Trophoblast cell (in vitro differentiated cells and primary cell): ENCODE results near the gene WBP11.
A peak's percentile ranks its signal among the peaks of the same experiment; 100 is the strongest.

Source experiments
- DNase-seq, 2 donors: peaks; one replicate each; pipeline ENCODE4 v3.0.0-alpha.2; 2016
- H2AFZ ChIP-seq: 2 replicates; pipeline ENCODE4 v1.6.1; 2013; ENCODE audit warnings: low read length, moderate library complexity, mild to moderate bottlenecking; ENCODE audit not compliant: insufficient read depth, poor library complexity
- H2AK5ac ChIP-seq: 2 replicates; pipeline ENCODE4 v1.6.1; 2013; ENCODE audit warnings: mild to moderate bottlenecking, low read length
- H2BK120ac ChIP-seq: 2 replicates; pipeline ENCODE4 v1.6.1; 2013; ENCODE audit warnings: low read length, mild to moderate bottlenecking, moderate library complexity; ENCODE audit not compliant: insufficient read depth, poor library complexity
- H2BK12ac ChIP-seq: 2 replicates; pipeline ENCODE4 v1.6.1; 2013; ENCODE audit warnings: mild to moderate bottlenecking, low read length, moderate library complexity
- H2BK5ac ChIP-seq: 2 replicates; pipeline ENCODE4 v1.6.1; 2013; ENCODE audit warnings: low read length, low read depth, moderate library complexity, mild to moderate bottlenecking; ENCODE audit not compliant: poor library complexity
- H3K14ac ChIP-seq: 2 replicates; pipeline ENCODE4 v1.6.1; 2013; ENCODE audit warnings: mild to moderate bottlenecking, low read length
- H3K18ac ChIP-seq: 2 replicates; pipeline ENCODE4 v1.6.1; 2013; ENCODE audit warnings: mild to moderate bottlenecking, low read length
- H3K23ac ChIP-seq: 2 replicates; pipeline ENCODE4 v1.6.1; 2013; ENCODE audit warnings: low read length
- H3K27ac ChIP-seq: 2 replicates; pipeline ENCODE4 v1.5.1; 2013; ENCODE audit warnings: low read depth, mild to moderate bottlenecking, inconsistent platforms, low read length, moderate library complexity
- H3K27me3 ChIP-seq: 2 replicates; pipeline ENCODE4 v1.6.1; 2013; ENCODE audit warnings: inconsistent platforms, mild to moderate bottlenecking, low read length, moderate library complexity; ENCODE audit not compliant: insufficient read depth
- H3K36me3 ChIP-seq, 2 experiments: 1 replicate in 1 of 2; 2 replicates in 1 of 2; pipeline ENCODE4 v1.6.1; 2013; ENCODE audit warnings: low read length in 2 of 2, mild to moderate bottlenecking in 2 of 2, moderate library complexity in 1 of 2; ENCODE audit not compliant: insufficient read depth in 2 of 2, control insufficient read depth in 1 of 2
- H3K4ac ChIP-seq: 2 replicates; pipeline ENCODE4 v1.6.1; 2013; ENCODE audit warnings: low read depth, mild to moderate bottlenecking, low read length, moderate library complexity
- H3K4me1 ChIP-seq, 2 experiments: 1 replicate in 1 of 2; 2 replicates in 1 of 2; pipeline ENCODE4 v1.6.1; 2013; ENCODE audit warnings: low read length in 2 of 2, mild to moderate bottlenecking in 2 of 2, moderate library complexity in 1 of 2; ENCODE audit not compliant: insufficient read depth in 2 of 2, control insufficient read depth in 1 of 2
- H3K4me2 ChIP-seq: 2 replicates; pipeline ENCODE4 v1.6.1; 2013; ENCODE audit warnings: inconsistent platforms, mild to moderate bottlenecking, low read length, moderate library complexity
- H3K4me3 ChIP-seq: 2 replicates; pipeline ENCODE4 v1.5.1; 2013; ENCODE audit warnings: mild to moderate bottlenecking, low read depth, low read length, inconsistent platforms
- H3K79me1 ChIP-seq: one replicate; pipeline ENCODE4 v1.6.1; 2013; ENCODE audit warnings: low read length
- H3K79me2 ChIP-seq: 2 replicates; pipeline ENCODE4 v1.6.1; 2013; ENCODE audit warnings: low read length, mild to moderate bottlenecking; ENCODE audit not compliant: control insufficient read depth, insufficient read depth, poor library complexity
- H3K9ac ChIP-seq: 2 replicates; pipeline ENCODE4 v1.6.1; 2013; ENCODE audit warnings: mild to moderate bottlenecking, low read length
- H3K9me3 ChIP-seq: 2 replicates; pipeline ENCODE4 v1.6.1; 2013; ENCODE audit warnings: low read depth, mild to moderate bottlenecking, control low read depth, inconsistent platforms, low read length; ENCODE audit not compliant: insufficient read depth
- H4K12ac ChIP-seq: 2 replicates; pipeline ENCODE4 v1.6.1; 2013; ENCODE audit warnings: low read depth, mild to moderate bottlenecking, low read length, moderate library complexity
- H4K8ac ChIP-seq: 2 replicates; pipeline ENCODE4 v1.6.1; 2013; ENCODE audit warnings: low read depth, mild to moderate bottlenecking, low read length, moderate library complexity
- H4K91ac ChIP-seq: one replicate; pipeline ENCODE4 v1.6.1; 2013; ENCODE audit warnings: low read depth, mild to moderate bottlenecking, low read length, moderate library complexity
- WGBS: extraction: QIAGEN DNeasy Blood & Tissue Kit; methylation state at CpG from one replicate; pipeline ENCODE4 v1.1.7; 2013; ENCODE audit warnings: missing lambda C conversion rate; ENCODE audit not compliant: insufficient read length, insufficient coverage; ENCODE audit errors: extremely low coverage; 5-methylcytosine and 5-hydroxymethylcytosine counted together

WBP11 gene

DNA sequence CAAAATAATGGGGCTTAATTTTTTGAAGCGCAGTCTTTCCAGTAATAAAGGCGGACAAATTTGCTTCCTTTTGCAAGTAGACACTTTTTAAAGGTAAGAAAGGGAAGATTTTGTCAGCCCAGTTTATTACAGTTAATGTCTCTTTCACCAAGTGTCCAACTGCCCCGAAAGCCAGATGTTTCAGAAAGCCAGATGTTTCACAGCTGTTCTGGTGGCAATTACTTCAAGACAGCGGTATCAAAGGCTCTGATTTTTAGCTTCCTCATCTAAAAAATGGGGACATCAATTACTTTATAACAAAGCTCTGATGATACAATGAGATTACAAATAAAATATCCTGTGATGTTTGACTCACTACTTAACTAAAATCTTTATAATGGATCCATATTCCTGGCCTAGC lies 1.0 kb downstream of the WBP11 start:
- Histone ChIP-seq H3K79me1 (peaks cover 6% of the 10 kb centered on the region), H3K14ac (no peak overlapping the region), H3K4me3 (peak overlapping the region; percentile 98), H3K4me2 (peak overlapping the region; percentile 85), H2AK5ac (no peak overlapping the region), H3K27me3 (no peaks in the 10 kb centered on the region), H3K23ac (no peak overlapping the region), H3K4ac (peak overlapping the region; percentile 98), H2BK12ac (no peak overlapping the region), H3K18ac (no peak overlapping the region), H4K91ac (no peak overlapping the region), H3K4me1 (no peaks in the 10 kb centered on the region), H3K9me3 (peaks cover 2% of the 10 kb centered on the region), H3K27ac (no peak overlapping the region), H3K79me2 (peaks cover 8% of the 10 kb centered on the region), H4K12ac (no peak overlapping the region), H2AFZ (no peak overlapping the region), H3K9ac (peak overlapping the region; percentile 81), H4K8ac (no peak overlapping the region), H2BK120ac (no peak overlapping the region), H2BK5ac (no peak overlapping the region), H3K36me3 (peaks cover 0 to 9% of the 10 kb centered on the region in 2 experiments)
- DNase-seq, result no peak
- WGBS, result no CpG with 5 or more reads among the region's 4 CpGs

DNA sequence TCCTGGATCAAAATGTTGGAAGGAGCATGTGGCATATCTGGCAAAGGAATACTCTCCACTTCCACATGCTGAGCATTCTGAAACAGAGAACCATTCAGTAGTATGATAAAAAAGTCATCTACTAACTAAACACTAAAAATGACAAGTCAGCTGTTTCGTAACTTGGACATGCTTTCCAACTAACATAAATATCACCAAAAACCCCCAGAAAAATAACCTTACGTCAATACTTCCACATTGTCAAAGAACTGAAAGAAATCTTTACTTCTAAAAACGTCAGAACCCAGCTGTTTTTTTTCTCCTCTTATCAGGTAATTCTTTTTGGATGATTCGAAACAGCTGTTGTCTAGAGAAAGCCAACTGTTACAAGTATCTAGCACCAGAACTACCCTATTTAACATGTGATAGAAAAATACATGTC lies 8.2 kb downstream of the WBP11 start:
- Histone ChIP-seq H2BK5ac (no peak overlapping the region), H3K18ac (no peak overlapping the region), H2BK120ac (no peak overlapping the region), H3K9me3 (no peaks in the 10 kb centered on the region), H4K8ac (no peak overlapping the region), H3K36me3 (peaks cover 12 to 26% of the 10 kb centered on the region in 2 experiments), H3K4me2 (no peak overlapping the region), H3K27me3 (no peaks in the 10 kb centered on the region), H2AFZ (no peak overlapping the region), H3K9ac (no peak overlapping the region), H3K4me1 (no peaks in the 10 kb centered on the region), H3K4ac (no peak overlapping the region), H4K12ac (no peak overlapping the region), H3K14ac (no peak overlapping the region), H2BK12ac (no peak overlapping the region), H4K91ac (no peak overlapping the region), H3K79me1 (no peaks in the 10 kb centered on the region), H3K4me3 (no peak overlapping the region), H3K23ac (no peak overlapping the region), H2AK5ac (no peak overlapping the region), H3K79me2 (no peaks in the 10 kb centered on the region), H3K27ac (no peak overlapping the region)
- DNase-seq, result no peak
- 100% methylated on average over 1 of the region's 4 CpGs for WGBS

DNA sequence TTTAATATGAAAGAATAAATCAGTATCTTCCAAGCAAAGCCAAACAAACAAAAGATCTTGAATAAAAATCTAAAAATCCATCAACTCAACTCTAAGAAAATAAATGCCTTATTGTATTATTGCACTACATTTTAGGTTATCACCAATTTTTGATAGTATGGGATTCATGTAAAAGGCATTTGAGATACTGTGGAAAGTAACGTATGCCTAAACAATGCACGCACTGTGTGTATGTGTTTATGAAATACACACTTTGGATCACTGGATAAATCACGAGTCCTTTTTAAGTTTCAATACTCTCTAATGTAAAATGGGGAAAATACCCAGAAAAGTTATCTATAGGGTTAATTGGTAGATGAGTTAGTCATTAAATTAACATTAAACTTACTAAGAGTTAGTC lies 17.7 kb downstream of the WBP11 start:
- Histone ChIP-seq H4K8ac (no peak overlapping the region), H3K27me3 (no peaks in the 10 kb centered on the region), H2AK5ac (no peak overlapping the region), H4K12ac (no peak overlapping the region), H3K4me2 (no peak overlapping the region), H3K36me3 (peaks cover 21% of the 10 kb centered on the region in 2 experiments), H3K9ac (no peak overlapping the region), H3K4me1 (no peaks in the 10 kb centered on the region), H3K4me3 (no peak overlapping the region), H2BK120ac (no peak overlapping the region), H3K14ac (no peak overlapping the region), H3K18ac (no peak overlapping the region), H3K4ac (no peak overlapping the region), H3K79me1 (no peaks in the 10 kb centered on the region), H2AFZ (no peak overlapping the region), H3K79me2 (no peaks in the 10 kb centered on the region), H3K27ac (no peak overlapping the region), H4K91ac (no peak overlapping the region), H2BK5ac (no peak overlapping the region), H3K23ac (no peak overlapping the region), H3K9me3 (no peaks in the 10 kb centered on the region), H2BK12ac (no peak overlapping the region)
- no CpG with 5 or more reads among the region's 3 CpGs for WGBS
- no peak for DNase-seq

DNA sequence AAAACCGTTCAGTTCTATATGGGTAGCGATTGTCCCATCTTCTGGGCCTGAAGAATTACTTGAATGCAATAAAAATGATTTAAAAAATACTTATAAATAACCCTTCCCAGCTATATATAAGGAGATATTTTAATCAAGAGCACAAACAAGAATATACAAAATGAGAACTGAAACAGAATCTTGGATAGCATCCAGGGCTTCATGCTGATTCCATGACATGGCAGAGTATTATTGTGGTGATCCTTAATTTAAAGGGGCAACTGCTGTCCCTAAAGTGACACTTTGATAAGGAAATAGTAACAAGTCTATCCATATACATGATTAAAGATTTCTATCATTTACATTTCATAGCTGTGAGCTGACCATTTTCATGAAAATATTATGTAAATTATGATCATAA lies 18.8 kb downstream of the WBP11 start:
- Histone ChIP-seq H3K4ac (no peak overlapping the region), H3K27ac (no peak overlapping the region), H3K4me2 (no peak overlapping the region), H2BK120ac (no peak overlapping the region), H3K79me1 (no peaks in the 10 kb centered on the region), H4K91ac (no peak overlapping the region), H3K4me1 (no peaks in the 10 kb centered on the region), H4K8ac (no peak overlapping the region), H3K79me2 (no peaks in the 10 kb centered on the region), H2AFZ (no peak overlapping the region), H3K4me3 (no peak overlapping the region), H2BK12ac (no peak overlapping the region), H3K23ac (no peak overlapping the region), H2BK5ac (no peak overlapping the region), H3K14ac (no peak overlapping the region), H3K18ac (no peak overlapping the region), H3K9me3 (no peaks in the 10 kb centered on the region), H4K12ac (no peak overlapping the region), H3K36me3 (peaks cover 17 to 18% of the 10 kb centered on the region in 2 experiments), H3K9ac (no peak overlapping the region), H3K27me3 (no peaks in the 10 kb centered on the region), H2AK5ac (no peak overlapping the region)
- WGBS, result no CpG with 5 or more reads among the region's 2 CpGs
- no peak for DNase-seq
